Nephron (organoid): ENCODE data around the gene ARHGEF40.

Source experiments
- H3K27ac Mint-ChIP-seq, 3 experiments: 2 replicates each; pipeline ENCODE4 v1.8.0; 2020; ENCODE audit warnings: mixed read lengths in 3 of 3, mild to moderate bottlenecking in 2 of 3, moderate library complexity in 1 of 3
- H3K27me3 Mint-ChIP-seq: 2 replicates; pipeline ENCODE4 v1.8.0; 2021; ENCODE audit warnings: low read depth, mild to moderate bottlenecking, moderate library complexity, mixed read lengths
- H3K36me3 Mint-ChIP-seq: 2 replicates; pipeline ENCODE4 v1.8.0; 2020; ENCODE audit warnings: low read depth, mixed read lengths
- H3K4me1 Mint-ChIP-seq: 2 replicates; pipeline ENCODE4 v1.8.0; 2020; ENCODE audit warnings: mixed read lengths
- H3K4me3 Mint-ChIP-seq, 3 experiments: 2 replicates each; pipeline ENCODE4 v1.8.0; 2020; ENCODE audit warnings: mild to moderate bottlenecking in 3 of 3, mixed read lengths in 3 of 3, moderate library complexity in 2 of 3
- H3K9me3 Mint-ChIP-seq: 2 replicates; pipeline ENCODE4 v1.8.0; 2020; ENCODE audit warnings: mixed read lengths
- CTCF ChIP-seq, 3 experiments: fragments of 200-600 bp; sonication (generic); IDR thresholded peaks; one replicate each; pipeline ENCODE4 v1.5.0; 2021; ENCODE audit warnings: antibody characterized with exemption in 3 of 3; ENCODE audit not compliant: unreplicated experiment in 3 of 3

ARHGEF40 gene

GRCh38 chr14:21030531-21030930 lies 39.6 kb upstream of the ARHGEF40 start:
- H3K4me1 Mint-ChIP-seq: peaks cover 37% of the 10 kb centered on the region
- H3K9me3 Mint-ChIP-seq: no peaks in the 10 kb centered on the region
- H3K36me3 Mint-ChIP-seq: no peaks in the 10 kb centered on the region
- TF ChIP-seq CTCF (IDR thresholded peaks at IDR 0.05; ENCODE audit: unreplicated experiment in 3 of 3): no peak
- peak overlapping the region; percentile 44 to 94 (median 74) for H3K27ac Mint-ChIP-seq
- peaks cover 7% of the 10 kb centered on the region for H3K27me3 Mint-ChIP-seq
- peak overlapping the region in 2 of 3 experiments; percentile 26 to 31 for H3K4me3 Mint-ChIP-seq

- TF ChIP-seq CTCF (IDR thresholded peaks at IDR 0.05; ENCODE audit: unreplicated experiment in 3 of 3): no peak
- no peaks in the 10 kb centered on the region for H3K9me3 Mint-ChIP-seq
- peak overlapping the region in 1 of 3 experiments; percentile 10 for H3K4me3 Mint-ChIP-seq
- H3K27me3 Mint-ChIP-seq: peaks cover 7% of the 10 kb centered on the region
- peak overlapping the region; percentile 41 to 90 (median 55) for H3K27ac Mint-ChIP-seq
- H3K36me3 Mint-ChIP-seq: no peaks in the 10 kb centered on the region
- peaks cover 29% of the 10 kb centered on the region for H3K4me1 Mint-ChIP-seq
Observed at GRCh38 chr14:21032326-21033132, 37.6 kb upstream of the ARHGEF40 start.

GRCh38 chr14:21033133-21033698 lies 36.9 kb upstream of the ARHGEF40 start:
- Mint-ChIP-seq H3K36me3 (no peaks in the 10 kb centered on the region), H3K4me3 (peak overlapping the region in 1 of 3 experiments; percentile 10), H3K27ac (peak overlapping the region in 2 of 3 experiments; percentile 41 to 55), H3K4me1 (peaks cover 35% of the 10 kb centered on the region), H3K27me3 (peaks cover 7% of the 10 kb centered on the region), H3K9me3 (no peaks in the 10 kb centered on the region)
- no peak for TF ChIP-seq CTCF (IDR thresholded peaks at IDR 0.05; ENCODE audit: unreplicated experiment in 3 of 3)

GRCh38 chr14:21034707-21035106 lies 35.4 kb upstream of the ARHGEF40 start, which contains the start of gene RNASE13:
Gene RNASE13 (minus strand): TSS chr14:21034807. CDS start chr14:21034288, 519 bp downstream.
- Mint-ChIP-seq H3K27ac (no peak within 1 kb of the TSS), H3K9me3 (no peaks in the 10 kb centered on the region), H3K27me3 (peaks cover 7% of the 10 kb centered on the region), H3K4me1 (peaks cover 50% of the 10 kb centered on the region), H3K36me3 (no peaks in the 10 kb centered on the region), H3K4me3 (no peak within 1 kb of the TSS)
- no peak for TF ChIP-seq CTCF (IDR thresholded peaks at IDR 0.05; ENCODE audit: unreplicated experiment in 3 of 3)

- TF ChIP-seq CTCF (IDR thresholded peaks at IDR 0.05; ENCODE audit: unreplicated experiment in 3 of 3): no peak
Observed at GRCh38 chr14:21036751-21037150, 33.4 kb upstream of the ARHGEF40 start.

More at GRCh38 chr14:21036751-21037150, 33.4 kb upstream of the ARHGEF40 start:
- Mint-ChIP-seq H3K4me1 (peaks cover 56% of the 10 kb centered on the region), H3K9me3 (no peaks in the 10 kb centered on the region), H3K27ac (peak overlapping the region in 1 of 3 experiments; percentile 10), H3K36me3 (no peaks in the 10 kb centered on the region), H3K4me3 (no peak overlapping the region), H3K27me3 (peaks cover 3% of the 10 kb centered on the region)
